Measurements from ENCODE around the gene RFX4.

The RFX4 gene

GRCh38 chr12:106764220-106764619 is 181.4 kb downstream of the RFX4 start:
- CTCF ChIA-PET, result no interaction called here
- POLR2A ChIA-PET, result no interaction called here
- peaks cover 0 to 15% (median 12%) of the 10 kb centered on the region in 4 experiments for H3K4me1 ChIP-seq (ENCODE audit: control extremely low read depth in 1 of 4, control insufficient read depth in 4 of 4, insufficient read depth in 4 of 4, low read length in 3 of 4)
- no peak overlapping the region for H3K27ac ChIP-seq (ENCODE audit: insufficient read depth in 1 of 2, low read depth in 1 of 2, low read length in 2 of 2, poor library complexity in 1 of 2, severe bottlenecking in 2 of 2)
- peaks cover 0 to 40% (median 20%) of the 10 kb centered on the region in 5 experiments for H3K27me3 ChIP-seq (replicated peaks in 2 of 5; ENCODE audit: control insufficient read depth in 4 of 5, insufficient read depth in 5 of 5, low read length in 4 of 5)
- H3K36me3 ChIP-seq (ENCODE audit: control insufficient read depth in 4 of 4, insufficient read depth in 4 of 4, low read length in 3 of 4), result no peaks in the 10 kb centered on the region
- no peaks in the 10 kb centered on the region for H3K9me3 ChIP-seq (ENCODE audit: control extremely low read depth in 1 of 5, control insufficient read depth in 4 of 5, insufficient read depth in 2 of 5, low read depth in 1 of 5, low read length in 4 of 5)
- DNase-seq, result no peak
- no peak overlapping the region for H3K4me3 ChIP-seq (ENCODE audit: control insufficient read depth in 1 of 7, extremely low read depth in 1 of 7, insufficient read depth in 4 of 7, low read depth in 2 of 7, low read length in 6 of 7)

GRCh38 chr12:106764738-106765137 is 181.9 kb downstream of the RFX4 start:
- ChIA-PET POLR2A (no interaction called here), CTCF (no interaction called here)
- H3K27ac ChIP-seq (ENCODE audit: insufficient read depth in 1 of 2, low read depth in 1 of 2, low read length in 2 of 2, poor library complexity in 1 of 2, severe bottlenecking in 2 of 2), result no peak overlapping the region
- peaks cover 0 to 45% (median 22%) of the 10 kb centered on the region in 5 experiments for H3K27me3 ChIP-seq (replicated peaks in 2 of 5; ENCODE audit: control insufficient read depth in 4 of 5, insufficient read depth in 5 of 5, low read length in 4 of 5)
- 100% methylated on average over 3 of the region's 3 CpGs for WGBS (ENCODE audit: insufficient coverage)
- H3K9me3 ChIP-seq (ENCODE audit: control extremely low read depth in 1 of 5, control insufficient read depth in 4 of 5, insufficient read depth in 2 of 5, low read depth in 1 of 5, low read length in 4 of 5), result no peaks in the 10 kb centered on the region
- no peak overlapping the region for H3K4me3 ChIP-seq (ENCODE audit: control insufficient read depth in 1 of 7, extremely low read depth in 1 of 7, insufficient read depth in 4 of 7, low read depth in 2 of 7, low read length in 6 of 7)
- DNase-seq, result no peak
- peaks cover 0 to 11% (median 8%) of the 10 kb centered on the region in 4 experiments for H3K4me1 ChIP-seq (ENCODE audit: control extremely low read depth in 1 of 4, control insufficient read depth in 4 of 4, insufficient read depth in 4 of 4, low read length in 3 of 4)
- no peaks in the 10 kb centered on the region for H3K36me3 ChIP-seq (ENCODE audit: control insufficient read depth in 4 of 4, insufficient read depth in 4 of 4, low read length in 3 of 4)

GRCh38 chr12:106766393-106766826 is 183.6 kb downstream of the RFX4 start:
- CTCF ChIA-PET, result interaction anchor here (1.1 to 1.4 kb wide), 2 partner anchors 11 to 153 kb away, joined by 3 read pairs; no protein-coding TSS in a partner anchor
- peaks cover 0 to 53% (median 23%) of the 10 kb centered on the region in 5 experiments for H3K27me3 ChIP-seq (replicated peaks in 2 of 5; ENCODE audit: control insufficient read depth in 4 of 5, insufficient read depth in 5 of 5, low read length in 4 of 5)
- H3K36me3 ChIP-seq (ENCODE audit: control insufficient read depth in 4 of 4, insufficient read depth in 4 of 4, low read length in 3 of 4), result no peaks in the 10 kb centered on the region
- H3K4me1 ChIP-seq (ENCODE audit: control extremely low read depth in 1 of 4, control insufficient read depth in 4 of 4, insufficient read depth in 4 of 4, low read length in 3 of 4), result no peaks in the 10 kb centered on the region
- 100% methylated on average over 2 of the region's 8 CpGs for WGBS (ENCODE audit: insufficient coverage)
- POLR2A ChIA-PET, result no interaction called here
- no peak overlapping the region for H3K27ac ChIP-seq (ENCODE audit: insufficient read depth in 1 of 2, low read depth in 1 of 2, low read length in 2 of 2, poor library complexity in 1 of 2, severe bottlenecking in 2 of 2)
- H3K4me3 ChIP-seq (ENCODE audit: control insufficient read depth in 1 of 7, extremely low read depth in 1 of 7, insufficient read depth in 4 of 7, low read depth in 2 of 7, low read length in 6 of 7), result no peak overlapping the region
- H3K9me3 ChIP-seq (ENCODE audit: control extremely low read depth in 1 of 5, control insufficient read depth in 4 of 5, insufficient read depth in 2 of 5, low read depth in 1 of 5, low read length in 4 of 5), result no peaks in the 10 kb centered on the region
- DNase-seq, result no peak

DNA sequence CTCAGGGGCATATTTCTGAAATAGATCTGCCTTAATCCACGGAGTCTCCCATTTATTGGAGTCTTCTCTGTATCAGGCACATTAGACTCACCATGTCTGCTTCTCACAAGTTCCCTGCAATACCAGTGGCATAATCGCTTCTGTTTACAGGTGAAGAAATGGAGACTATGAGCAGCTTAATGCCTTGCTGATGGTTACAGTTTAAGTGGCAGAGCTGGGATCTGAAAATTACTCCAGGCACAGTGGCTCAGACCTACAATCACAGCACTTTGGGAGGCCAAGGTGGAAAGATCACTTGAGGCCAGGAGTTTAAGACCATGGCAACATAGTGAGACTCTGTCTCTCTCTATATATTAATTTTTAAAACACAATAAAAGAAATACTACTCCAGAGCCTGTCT is 184.4 kb downstream of the RFX4 start:
- WGBS (ENCODE audit: insufficient coverage), result 86% methylated on average over 2 of the region's 2 CpGs
- Histone ChIP-seq H3K36me3 (ENCODE audit: control insufficient read depth in 4 of 4, insufficient read depth in 4 of 4, low read length in 3 of 4) (no peaks in the 10 kb centered on the region), H3K9me3 (ENCODE audit: control extremely low read depth in 1 of 5, control insufficient read depth in 4 of 5, insufficient read depth in 2 of 5, low read depth in 1 of 5, low read length in 4 of 5) (no peaks in the 10 kb centered on the region), H3K4me3 (ENCODE audit: control insufficient read depth in 1 of 7, extremely low read depth in 1 of 7, insufficient read depth in 4 of 7, low read depth in 2 of 7, low read length in 6 of 7) (no peak overlapping the region), H3K27me3 (replicated peaks in 2 of 5; ENCODE audit: control insufficient read depth in 4 of 5, insufficient read depth in 5 of 5, low read length in 4 of 5) (peaks cover 0 to 53% (median 23%) of the 10 kb centered on the region in 5 experiments), H3K4me1 (ENCODE audit: control extremely low read depth in 1 of 4, control insufficient read depth in 4 of 4, insufficient read depth in 4 of 4, low read length in 3 of 4) (no peaks in the 10 kb centered on the region), H3K27ac (ENCODE audit: insufficient read depth in 1 of 2, low read depth in 1 of 2, low read length in 2 of 2, poor library complexity in 1 of 2, severe bottlenecking in 2 of 2) (no peak overlapping the region)
- ChIA-PET POLR2A (no interaction called here), CTCF (no interaction called here)
- no peak for DNase-seq

GRCh38 chr12:106767954-106768822 is 185.4 kb downstream of the RFX4 start:
- no peaks in the 10 kb centered on the region for H3K36me3 ChIP-seq (ENCODE audit: control insufficient read depth in 4 of 4, insufficient read depth in 4 of 4, low read length in 3 of 4)
- CTCF ChIA-PET, result no interaction called here
- WGBS (ENCODE audit: insufficient coverage), result 63% methylated on average over 4 of the region's 9 CpGs
- H3K27me3 ChIP-seq (replicated peaks in 2 of 5; ENCODE audit: control insufficient read depth in 4 of 5, insufficient read depth in 5 of 5, low read length in 4 of 5), result peaks cover 0 to 53% (median 23%) of the 10 kb centered on the region in 5 experiments
- H3K9me3 ChIP-seq (ENCODE audit: control extremely low read depth in 1 of 5, control insufficient read depth in 4 of 5, insufficient read depth in 2 of 5, low read depth in 1 of 5, low read length in 4 of 5), result no peaks in the 10 kb centered on the region
- no peak overlapping the region for H3K27ac ChIP-seq (ENCODE audit: insufficient read depth in 1 of 2, low read depth in 1 of 2, low read length in 2 of 2, poor library complexity in 1 of 2, severe bottlenecking in 2 of 2)
- DNase-seq, result no peak
- POLR2A ChIA-PET, result no interaction called here
- H3K4me3 ChIP-seq (ENCODE audit: control insufficient read depth in 1 of 7, extremely low read depth in 1 of 7, insufficient read depth in 4 of 7, low read depth in 2 of 7, low read length in 6 of 7), result no peak overlapping the region
- no peaks in the 10 kb centered on the region for H3K4me1 ChIP-seq (ENCODE audit: control extremely low read depth in 1 of 4, control insufficient read depth in 4 of 4, insufficient read depth in 4 of 4, low read length in 3 of 4)

- Histone ChIP-seq H3K36me3 (ENCODE audit: control insufficient read depth in 4 of 4, insufficient read depth in 4 of 4, low read length in 3 of 4) (no peaks in the 10 kb centered on the region), H3K4me3 (ENCODE audit: control insufficient read depth in 1 of 7, extremely low read depth in 1 of 7, insufficient read depth in 4 of 7, low read depth in 2 of 7, low read length in 6 of 7) (no peak overlapping the region), H3K9me3 (ENCODE audit: control extremely low read depth in 1 of 5, control insufficient read depth in 4 of 5, insufficient read depth in 2 of 5, low read depth in 1 of 5, low read length in 4 of 5) (no peaks in the 10 kb centered on the region), H3K27me3 (replicated peaks in 2 of 5; ENCODE audit: control insufficient read depth in 4 of 5, insufficient read depth in 5 of 5, low read length in 4 of 5) (peaks cover 0 to 53% (median 23%) of the 10 kb centered on the region in 5 experiments), H3K27ac (ENCODE audit: insufficient read depth in 1 of 2, low read depth in 1 of 2, low read length in 2 of 2, poor library complexity in 1 of 2, severe bottlenecking in 2 of 2) (no peak overlapping the region), H3K4me1 (ENCODE audit: control extremely low read depth in 1 of 4, control insufficient read depth in 4 of 4, insufficient read depth in 4 of 4, low read length in 3 of 4) (peaks cover 0 to 5% (median 2%) of the 10 kb centered on the region in 4 experiments)
- DNase-seq, result no peak
- ChIA-PET CTCF (no interaction called here), POLR2A (no interaction called here)
- WGBS (ENCODE audit: insufficient coverage), result 46% methylated on average over 4 of the region's 5 CpGs
These were observed 186.3 kb downstream of the RFX4 start for GRCh38 chr12:106769078-106769477.

- DNase-seq, result no peak
- Histone ChIP-seq H3K4me1 (ENCODE audit: control extremely low read depth in 1 of 4, control insufficient read depth in 4 of 4, insufficient read depth in 4 of 4, low read length in 3 of 4) (peaks cover 0 to 10% (median 4%) of the 10 kb centered on the region in 4 experiments), H3K27ac (ENCODE audit: insufficient read depth in 1 of 2, low read depth in 1 of 2, low read length in 2 of 2, poor library complexity in 1 of 2, severe bottlenecking in 2 of 2) (no peak overlapping the region), H3K27me3 (replicated peaks in 2 of 5; ENCODE audit: control insufficient read depth in 4 of 5, insufficient read depth in 5 of 5, low read length in 4 of 5) (peaks cover 0 to 53% (median 23%) of the 10 kb centered on the region in 5 experiments), H3K9me3 (ENCODE audit: control extremely low read depth in 1 of 5, control insufficient read depth in 4 of 5, insufficient read depth in 2 of 5, low read depth in 1 of 5, low read length in 4 of 5) (no peaks in the 10 kb centered on the region), H3K36me3 (ENCODE audit: control insufficient read depth in 4 of 4, insufficient read depth in 4 of 4, low read length in 3 of 4) (no peaks in the 10 kb centered on the region), H3K4me3 (ENCODE audit: control insufficient read depth in 1 of 7, extremely low read depth in 1 of 7, insufficient read depth in 4 of 7, low read depth in 2 of 7, low read length in 6 of 7) (no peak overlapping the region)
- CTCF ChIA-PET, result no interaction called here
- WGBS (ENCODE audit: insufficient coverage), result 85% methylated on average over 5 of the region's 6 CpGs
- POLR2A ChIA-PET, result no interaction called here
These were observed 186.7 kb downstream of the RFX4 start for GRCh38 chr12:106769546-106769945.
